ENCODE results near the gene CACNG3.
"Not testable (repeated sequence)": the region's sequence is repeated elsewhere in the genome, so short reads cannot be mapped to it uniquely, and the experiment has no call there.

The CACNG3 gene

DNA sequence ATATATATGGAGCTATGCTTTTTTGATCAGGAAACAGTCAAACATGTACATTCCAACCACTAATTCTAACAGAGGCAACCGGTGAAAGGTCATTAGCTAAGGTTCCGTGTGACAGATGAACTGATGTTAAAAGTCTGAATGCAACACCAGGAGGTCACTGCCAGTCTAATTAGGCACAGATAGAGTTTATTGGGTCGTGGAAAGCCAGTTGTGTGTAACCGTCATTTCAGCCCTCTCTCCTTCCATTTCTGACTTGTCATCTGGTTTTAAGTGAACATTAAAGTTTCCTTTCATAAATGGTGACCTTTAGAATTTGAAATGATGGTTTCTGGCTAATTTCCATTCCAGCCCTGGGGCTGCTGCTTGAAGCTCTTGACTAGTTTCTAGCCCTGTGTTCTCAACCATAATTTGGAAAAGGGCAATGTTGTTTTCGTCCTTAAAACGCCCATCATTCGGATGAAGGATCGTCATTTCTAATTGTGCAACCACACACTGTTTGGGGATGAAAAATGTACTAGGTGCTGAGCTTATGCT is 23.9 kb downstream of the CACNG3 start:
- no peak for DNase-seq (ENCODE audit: low spot score)

DNA sequence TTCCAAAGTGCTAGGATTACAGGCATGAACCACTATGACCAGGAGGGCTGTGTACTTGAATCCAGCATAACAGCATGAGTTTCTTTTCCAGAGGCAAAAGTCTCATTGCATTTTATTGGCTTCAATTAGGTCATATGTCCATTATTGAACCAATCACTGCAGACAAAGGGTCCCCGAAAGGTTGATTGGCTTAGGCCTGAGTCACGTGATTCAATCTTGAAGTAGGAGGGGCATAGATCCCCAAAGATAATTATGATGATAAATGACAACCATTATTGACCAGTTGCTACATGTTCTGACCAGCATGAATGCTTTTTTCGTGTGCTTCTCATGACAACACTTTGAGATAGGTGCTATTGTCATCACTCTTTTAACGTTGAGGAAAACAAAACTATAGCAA is 25.3 kb downstream of the CACNG3 start:
- DNase-seq (ENCODE audit: low spot score), result no peak

DNA sequence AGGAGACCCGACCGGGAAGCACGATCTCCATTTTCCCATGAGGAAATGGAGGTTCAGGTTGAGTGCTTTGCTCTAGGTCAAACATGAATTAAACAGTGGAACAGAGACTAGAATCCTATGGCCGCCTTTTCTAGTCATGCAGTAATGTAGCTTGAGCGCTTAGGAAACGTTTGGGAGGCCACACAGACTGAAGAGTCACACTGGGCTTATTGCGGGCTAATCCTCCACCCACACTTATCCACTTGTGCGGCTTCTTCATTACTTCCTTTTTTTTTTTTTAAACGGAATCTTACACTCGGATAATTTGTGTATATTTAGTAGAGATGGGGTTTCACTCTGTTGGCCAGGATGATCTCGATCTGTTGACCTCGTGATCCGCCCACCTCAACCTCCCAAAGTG is 26.0 kb downstream of the CACNG3 start:
- no peak for DNase-seq (ENCODE audit: low spot score)

DNA sequence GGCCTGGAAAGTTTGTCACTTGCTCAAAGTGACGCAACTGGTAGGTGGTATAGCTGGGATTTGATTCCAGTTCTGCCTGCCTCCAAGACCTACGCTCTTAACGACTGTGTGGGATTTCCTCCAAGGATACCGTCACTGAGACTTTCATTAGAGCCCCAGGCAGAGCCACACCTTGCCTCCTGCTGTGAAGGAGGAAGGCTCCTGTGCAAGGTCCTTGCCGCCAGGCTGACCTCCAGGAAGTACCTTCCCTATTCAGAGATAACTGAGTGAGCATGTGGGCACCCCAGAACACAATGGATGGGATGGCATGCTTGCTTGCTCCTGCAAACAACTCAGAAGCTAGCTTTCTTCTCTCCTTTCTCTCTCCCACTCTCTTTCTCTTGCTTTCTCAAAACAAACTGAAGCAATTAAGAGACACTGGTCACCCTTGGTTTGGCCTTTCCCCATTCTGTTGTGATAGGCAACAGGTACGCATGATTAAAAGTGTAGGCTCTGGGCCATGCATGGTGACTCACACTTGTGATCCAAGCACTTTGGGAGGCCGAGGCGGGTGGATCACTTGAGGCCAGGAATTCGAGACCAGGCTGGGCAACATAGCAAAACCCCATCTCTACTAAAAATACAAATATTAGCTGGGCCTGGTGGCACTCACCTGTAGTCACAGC is 30.7 kb downstream of the CACNG3 start:
- DNase-seq (ENCODE audit: low spot score), result no peak

DNA sequence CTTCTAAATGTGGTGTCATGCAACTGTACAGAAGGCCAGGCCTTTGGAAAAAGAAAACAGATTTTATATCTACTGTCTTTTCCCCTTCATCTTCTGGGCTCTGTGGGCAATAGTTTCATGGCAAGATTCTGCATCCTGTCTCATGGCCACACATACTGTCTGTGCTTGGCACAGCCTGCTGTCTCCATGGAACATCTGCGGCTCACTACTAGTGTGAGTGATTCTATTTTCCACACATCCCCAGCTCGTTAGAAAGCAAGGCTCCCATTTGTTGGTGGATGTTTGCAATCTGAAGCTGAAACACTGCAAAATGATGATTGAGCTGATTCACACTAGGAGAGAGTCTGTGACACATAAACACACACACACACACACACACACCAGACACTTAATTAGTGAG is 32.4 kb downstream of the CACNG3 start:
- DNase-seq (ENCODE audit: low spot score), result no peak

DNA sequence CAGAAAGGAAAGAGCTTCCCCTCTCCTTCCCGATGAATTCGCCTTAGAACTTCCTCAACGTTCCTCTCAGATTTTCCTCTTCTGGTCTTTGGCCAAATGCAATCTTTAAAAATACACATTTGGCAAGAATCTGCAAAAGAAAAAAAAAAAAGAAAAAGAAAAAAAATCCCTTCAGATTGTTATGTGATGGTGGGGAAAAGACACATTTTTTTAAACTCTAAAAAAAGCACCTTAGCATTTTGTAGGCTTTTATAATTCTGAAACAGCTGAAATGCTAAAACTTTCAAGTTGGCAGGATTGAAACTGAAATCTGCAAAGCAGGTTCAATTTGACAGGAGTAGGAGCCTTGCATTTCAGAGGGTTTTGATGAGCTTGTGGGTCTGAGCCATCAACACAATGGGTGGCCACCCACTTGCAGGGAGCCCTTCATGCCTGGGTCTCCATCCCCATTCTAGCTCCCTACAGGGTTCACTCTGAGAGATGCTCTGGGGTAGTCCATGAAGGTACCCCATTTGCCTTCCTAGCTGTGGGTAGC is 33.1 kb downstream of the CACNG3 start:
- DNase-seq (ENCODE audit: low spot score), result no peak

DNA sequence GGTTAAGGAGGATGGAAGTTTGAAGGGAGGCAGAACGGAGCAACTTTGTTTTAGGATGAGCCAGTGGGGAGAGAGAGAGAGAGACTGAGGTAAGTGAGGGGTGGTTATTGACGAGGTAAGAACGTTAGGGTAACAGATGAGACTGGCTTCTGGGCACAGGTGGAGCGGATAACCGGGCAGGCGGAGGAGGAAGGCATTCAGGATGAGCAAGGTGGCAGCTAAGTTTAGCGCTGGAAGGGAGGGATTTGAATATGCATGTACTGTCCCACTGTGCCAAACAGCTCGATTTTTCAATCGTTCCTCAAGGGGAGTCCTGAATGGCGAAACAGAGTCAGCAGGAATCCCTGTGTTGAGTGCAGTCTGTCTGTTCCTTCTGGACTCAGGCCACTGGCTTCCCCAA is 35.8 kb downstream of the CACNG3 start:
- DNase-seq (ENCODE audit: low spot score), result no peak

DNA sequence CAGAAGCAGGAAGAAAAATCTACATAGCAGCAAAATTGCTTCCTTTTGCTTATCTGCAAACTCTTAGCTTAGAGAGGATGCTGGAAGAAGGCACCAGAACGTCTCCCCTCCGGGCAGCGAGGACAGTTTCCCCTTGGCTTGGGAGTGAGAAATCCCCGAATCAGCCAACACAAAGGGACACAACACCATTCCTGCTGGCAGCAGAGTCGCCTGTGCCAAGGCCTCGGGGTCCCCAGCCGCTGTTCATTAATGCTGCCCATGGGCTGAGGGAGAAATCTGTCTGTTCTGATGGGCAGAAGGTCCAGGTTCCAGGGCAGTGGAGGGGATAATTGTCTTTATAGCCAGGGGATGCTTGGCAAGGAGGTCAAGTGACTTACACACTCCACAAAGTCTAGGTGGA is 38.0 kb downstream of the CACNG3 start:
- no peak for DNase-seq (ENCODE audit: low spot score)

DNA sequence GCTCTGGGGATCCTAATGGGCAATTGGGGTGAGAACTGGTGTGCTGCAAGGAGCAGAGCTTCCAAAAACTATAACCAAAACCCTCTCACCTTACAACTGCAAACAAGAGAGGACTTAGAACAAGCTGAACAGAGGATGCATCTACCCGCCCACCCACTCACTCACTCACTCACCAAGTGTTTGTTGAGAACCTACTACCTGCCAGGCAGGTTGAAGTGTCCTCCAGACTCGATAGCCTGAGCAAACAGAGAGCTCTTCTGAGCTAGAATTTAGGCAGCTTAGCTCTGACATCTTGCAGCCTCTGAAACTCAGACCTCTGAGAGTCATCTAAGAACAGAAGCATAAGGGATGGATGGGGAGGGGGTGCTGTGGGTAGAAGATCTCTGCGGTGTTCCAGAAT is 41.2 kb downstream of the CACNG3 start:
- no peak for DNase-seq (ENCODE audit: low spot score)

DNA sequence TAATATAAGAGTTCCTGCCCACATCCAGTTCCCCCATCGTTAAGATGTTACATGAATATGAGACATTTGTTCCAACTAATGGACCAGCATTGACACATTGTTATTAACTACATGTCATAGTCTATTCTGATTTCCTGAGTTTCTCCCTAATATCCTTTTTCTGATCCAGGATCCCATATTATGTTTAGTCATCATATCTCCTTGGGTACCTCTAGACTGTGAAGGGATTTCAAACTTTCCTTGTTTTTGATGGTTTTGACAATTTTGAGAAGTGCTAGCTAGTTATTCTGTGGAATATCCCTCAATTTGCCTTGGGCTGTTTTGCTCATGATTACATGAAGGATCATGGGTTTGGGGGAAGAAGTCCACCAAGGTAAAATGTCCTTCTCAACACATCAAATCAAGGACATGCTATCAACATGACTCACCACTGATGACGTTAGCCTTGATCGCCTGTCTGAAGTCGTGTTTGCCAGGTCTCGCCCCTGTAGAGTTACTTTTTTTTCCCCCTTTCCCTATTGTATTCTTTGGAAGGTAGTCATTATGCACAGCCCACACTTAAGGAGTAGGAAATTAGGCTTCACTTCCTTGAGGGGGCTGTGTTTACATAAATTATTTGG is 42.5 kb downstream of the CACNG3 start:
- no peak for DNase-seq (ENCODE audit: low spot score)

DNA sequence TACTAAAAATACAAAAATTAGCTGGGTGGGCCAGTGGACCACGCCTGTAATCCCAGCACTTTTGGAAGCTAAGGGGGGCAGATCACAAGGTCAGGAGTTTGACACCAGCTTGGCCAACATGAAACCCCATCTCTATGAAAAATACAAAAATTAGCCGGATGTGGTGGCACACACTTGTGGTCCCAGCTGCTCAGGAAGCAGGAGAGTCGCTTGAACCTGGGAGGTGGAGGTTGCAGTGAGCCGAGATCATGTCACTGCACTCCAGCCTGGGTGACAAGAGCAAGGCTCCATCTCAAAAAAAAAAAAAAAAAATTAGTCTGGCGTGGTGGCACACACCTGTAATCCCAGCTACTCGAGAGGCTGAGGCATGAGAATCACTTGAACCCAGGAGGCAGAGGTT is 44.6 kb downstream of the CACNG3 start:
- not testable (repeated sequence) for DNase-seq (ENCODE audit: low spot score)

DNA sequence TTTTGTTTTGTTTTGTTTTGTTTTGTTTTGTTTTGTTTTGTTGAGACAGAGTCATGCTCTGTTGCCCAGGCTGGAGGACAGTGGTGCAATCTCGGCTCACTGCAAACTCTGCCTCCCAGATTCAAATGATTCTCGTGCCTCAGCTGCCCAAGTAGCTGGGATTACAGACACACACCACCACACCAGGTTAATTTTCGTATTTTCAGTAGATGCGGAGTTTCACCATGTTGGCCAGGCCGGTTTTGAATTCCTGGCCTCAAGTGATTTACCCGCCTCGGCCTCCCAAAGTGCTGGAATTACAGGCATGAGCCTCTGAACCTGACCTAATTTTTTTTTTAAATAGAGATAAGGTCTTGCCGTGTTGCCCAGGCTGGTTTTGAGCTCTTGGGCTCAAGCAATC is 46.5 kb downstream of the CACNG3 start:
- no peak for DNase-seq (ENCODE audit: low spot score)

DNA sequence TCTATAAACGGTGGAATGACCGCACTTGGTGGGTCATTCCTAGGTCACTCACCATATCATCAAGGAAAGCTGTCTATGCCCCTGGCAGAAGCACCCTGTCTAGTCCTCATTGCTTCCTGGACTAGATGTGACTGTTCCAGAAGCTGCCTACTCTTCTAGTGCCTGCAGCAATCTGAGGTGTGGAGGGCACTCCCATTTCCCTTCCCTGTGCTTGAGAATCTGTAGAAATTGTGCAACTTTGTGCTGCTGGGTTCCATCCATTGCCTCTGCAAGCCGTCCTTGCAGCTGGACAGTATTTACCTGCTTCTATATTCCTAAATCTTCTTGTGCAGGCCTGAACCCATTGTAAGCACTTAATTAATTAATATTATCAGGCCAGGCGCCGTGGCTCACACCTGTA is 52.1 kb downstream of the CACNG3 start:
- DNase-seq (ENCODE audit: low spot score), result no peak

DNA sequence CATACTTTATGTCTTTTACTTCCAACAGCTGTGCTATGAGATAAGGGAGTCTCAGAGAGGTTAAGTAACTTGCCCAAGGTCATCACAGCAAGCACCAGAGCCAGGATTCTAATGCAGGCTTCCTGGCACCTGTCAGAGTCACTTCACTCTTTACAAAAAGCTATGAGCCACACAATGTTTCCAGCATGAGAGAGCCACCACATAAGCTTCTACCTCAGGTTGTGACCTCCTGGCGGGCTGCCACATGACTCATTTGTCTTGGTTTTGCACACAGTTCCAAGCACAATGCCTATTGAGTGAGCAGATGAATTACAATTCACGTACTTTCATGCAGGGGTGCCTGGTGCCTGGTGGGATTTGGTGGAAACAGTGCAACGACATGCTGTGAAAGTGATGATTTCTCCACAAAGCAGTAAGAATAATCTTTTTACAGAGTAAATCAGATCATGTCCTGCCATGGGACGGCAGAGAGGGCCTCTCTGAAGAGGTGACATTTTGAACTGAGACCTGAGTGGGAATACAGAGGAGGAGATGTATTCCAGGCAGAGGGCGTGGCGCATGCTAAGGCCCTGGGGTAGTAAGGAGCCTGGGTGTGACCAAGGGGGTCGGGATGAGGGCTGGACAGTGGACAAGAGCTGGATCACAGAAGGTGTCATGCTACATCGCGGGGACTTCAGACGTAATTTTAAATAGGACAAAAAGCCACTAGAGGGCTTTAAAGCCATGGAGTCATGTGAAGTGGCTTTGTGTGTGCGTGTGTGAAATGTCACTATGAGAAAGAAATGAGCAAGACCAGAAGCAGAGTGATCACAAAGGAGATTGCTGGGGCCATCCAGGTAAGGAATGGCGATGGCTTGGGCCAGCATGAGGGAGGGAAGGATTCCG is 53.4 kb downstream of the CACNG3 start:
- DNase-seq (ENCODE audit: low spot score), result peak; percentile 44

DNA sequence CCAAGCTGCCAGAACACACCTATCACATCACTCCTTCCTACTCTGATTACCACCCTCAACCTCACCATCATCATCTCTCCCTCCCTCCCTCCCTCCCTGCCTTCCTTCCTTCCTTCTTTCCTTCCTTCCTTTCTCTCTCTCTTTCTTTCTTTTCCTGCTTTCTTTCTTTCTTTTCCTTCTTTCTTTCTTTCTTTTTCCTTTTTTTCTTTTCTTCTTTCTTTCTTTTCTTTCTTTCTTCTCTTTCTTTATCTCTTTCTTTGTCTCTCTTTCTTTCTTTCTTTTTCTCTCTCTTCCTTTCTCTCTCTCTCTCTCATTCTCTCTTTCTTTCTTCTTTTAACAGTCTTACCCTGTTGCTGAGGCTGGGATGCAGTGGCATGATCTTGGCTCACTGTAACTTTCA is 59.2 kb downstream of the CACNG3 start:
- no peak for DNase-seq (ENCODE audit: low spot score)

DNA sequence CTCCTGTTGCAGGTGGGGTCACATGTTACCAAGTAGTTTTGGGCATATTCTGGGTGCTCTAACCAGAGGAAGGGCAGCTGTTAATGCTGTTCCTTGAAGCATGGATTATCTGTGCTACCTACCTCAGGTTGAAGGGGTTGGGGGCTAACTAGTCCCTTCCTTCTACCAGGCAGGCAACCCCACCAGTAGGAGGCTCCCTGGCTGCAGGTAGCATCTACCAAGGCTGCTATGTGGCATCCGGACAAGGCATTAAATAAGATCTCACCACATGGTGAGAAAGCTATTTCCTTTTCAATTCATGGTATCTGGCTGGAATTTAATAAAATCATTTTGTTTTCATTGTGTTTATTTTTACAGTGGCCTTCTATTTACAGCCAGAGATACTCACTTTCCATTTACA is 62.5 kb downstream of the CACNG3 start:
- no peak for DNase-seq (ENCODE audit: low spot score)

DNA sequence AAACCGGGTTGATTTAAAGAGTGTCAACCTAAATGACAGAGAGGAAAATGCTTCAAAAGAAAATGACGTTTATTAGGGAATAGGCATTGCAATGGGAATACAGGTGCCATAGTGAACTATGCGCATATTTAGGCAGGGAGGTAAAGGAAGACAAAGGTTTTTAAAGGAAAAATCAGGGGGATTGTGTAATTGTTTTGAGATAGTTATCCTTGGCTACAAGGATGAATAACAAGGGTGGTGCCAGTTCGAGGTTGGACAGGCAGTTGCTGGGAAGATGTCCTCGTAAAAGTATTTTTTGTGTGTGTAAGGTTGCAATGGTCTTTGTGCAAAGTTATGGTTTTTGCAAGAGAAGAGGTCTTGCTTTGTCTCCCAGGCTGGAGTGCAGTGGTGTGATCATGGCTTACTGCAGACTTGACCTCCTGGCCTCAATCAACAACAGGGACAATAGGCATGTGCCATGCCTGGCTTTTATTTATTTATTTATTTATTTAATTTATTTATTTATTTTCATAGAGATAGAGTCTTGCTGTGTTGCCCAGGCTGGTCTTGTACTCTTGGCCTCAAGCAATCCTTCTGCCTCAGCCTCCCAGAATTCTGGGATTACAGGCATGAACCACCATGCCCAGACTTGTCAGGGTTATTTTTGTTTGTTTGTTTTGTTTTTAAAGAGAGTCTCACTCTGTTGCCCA is 63.1 kb downstream of the CACNG3 start:
- DNase-seq (ENCODE audit: low spot score), result no peak

DNA sequence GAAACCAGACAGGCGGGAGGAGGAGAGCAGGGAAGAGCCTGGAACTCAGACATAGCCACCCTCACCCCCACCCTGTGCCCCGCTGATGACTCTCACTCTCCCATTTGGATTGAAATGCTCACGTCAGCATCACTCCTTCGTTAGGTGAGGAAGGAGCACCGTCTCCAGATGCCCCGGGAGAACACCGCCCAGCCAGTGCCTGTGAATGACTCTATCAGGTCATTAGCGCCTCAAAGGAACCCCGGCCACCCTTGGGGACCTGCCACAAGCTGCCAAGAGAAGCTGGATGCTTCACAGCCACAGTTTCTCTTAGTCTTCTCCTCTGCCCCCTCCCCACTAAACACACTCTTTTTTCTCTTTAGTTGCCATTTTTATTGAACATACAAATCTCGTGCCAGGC is 66.0 kb downstream of the CACNG3 start:
- no peak for DNase-seq (ENCODE audit: low spot score)

DNA sequence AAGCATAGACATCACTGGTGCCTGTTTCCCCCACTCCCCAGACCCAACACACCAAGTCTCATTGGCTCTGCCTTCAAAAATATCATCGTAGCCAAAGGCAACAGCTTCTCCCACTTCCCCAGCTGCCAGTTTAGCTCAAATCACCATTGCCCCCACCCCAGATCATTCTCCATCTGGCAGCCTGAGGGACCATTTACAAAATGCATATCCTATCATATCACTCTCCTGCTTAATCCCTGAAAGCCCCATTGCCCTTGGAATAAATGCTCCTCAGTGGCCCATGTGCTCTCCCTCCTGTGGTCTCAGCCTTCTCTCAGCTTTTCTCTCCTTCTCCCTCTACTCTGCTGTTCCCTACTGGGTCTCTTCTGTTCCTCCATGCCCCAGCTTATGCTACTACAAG is 68.3 kb downstream of the CACNG3 start:
- no peak for DNase-seq (ENCODE audit: low spot score)

DNA sequence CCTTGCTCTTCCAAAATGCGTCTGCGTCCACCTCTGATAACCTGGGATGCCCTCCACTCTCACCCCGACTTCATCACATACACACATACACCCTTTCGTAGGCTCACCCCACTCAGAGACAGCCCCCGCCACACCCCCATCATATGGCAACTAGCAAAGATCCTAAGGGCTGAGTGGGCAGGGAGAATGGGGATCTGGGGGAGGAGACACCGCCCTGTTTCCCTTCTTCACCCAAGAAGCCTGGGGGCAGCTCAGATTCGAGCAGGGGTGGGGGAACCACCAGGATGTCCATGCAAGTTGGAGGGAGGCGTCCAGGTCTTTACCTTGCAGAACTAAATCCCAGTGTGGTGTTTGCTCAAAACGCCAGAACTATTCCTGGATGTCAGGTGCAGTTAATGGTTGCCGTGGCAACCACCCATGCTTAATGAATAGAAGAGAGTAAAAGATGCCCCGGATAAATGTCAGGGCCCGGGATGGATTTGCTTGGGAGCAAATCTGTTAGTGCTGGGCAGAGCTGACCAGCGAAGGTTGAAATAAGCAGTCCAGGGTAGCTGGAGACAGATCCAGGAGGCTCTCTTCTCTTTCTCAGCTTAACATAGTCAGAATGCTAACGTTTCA is 72.8 kb downstream of the CACNG3 start:
- no peak for DNase-seq (ENCODE audit: low spot score)

DNA sequence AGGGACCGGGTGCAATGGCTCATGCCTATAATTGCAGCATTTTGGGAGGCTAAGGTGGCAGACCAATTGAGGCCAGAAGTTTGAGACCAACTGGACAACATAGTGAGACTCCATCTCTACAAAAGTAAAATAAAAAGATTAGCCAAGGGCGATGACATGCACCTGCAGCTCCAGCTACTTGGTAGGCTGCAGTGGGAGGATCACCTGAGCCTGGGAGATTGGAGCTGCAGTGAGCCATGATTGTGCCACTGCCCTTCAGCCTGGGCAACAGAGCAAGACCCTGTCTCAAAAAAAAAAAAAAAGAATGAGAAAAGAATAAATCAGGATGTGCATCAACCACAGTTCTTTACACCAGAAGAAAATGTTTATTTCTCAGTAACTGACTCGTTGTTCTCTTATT is 76.0 kb downstream of the CACNG3 start:
- DNase-seq (ENCODE audit: low spot score), result no peak

All from SW480 (cell line).